ENCODE measurements around the gene ARHGEF1. TPM values are rescaled to one million over a fixed set of nuclear protein-coding genes. Genes with fewer than 3 reads are reported as not detected.
"Not testable (repeated sequence)": the region's sequence is repeated elsewhere in the genome, so short reads cannot be mapped to it uniquely, and the experiment has no call there.

Gene ARHGEF1
- total RNA-seq, 1 donor from 2014 or later, result 78.8 TPM

DNA sequence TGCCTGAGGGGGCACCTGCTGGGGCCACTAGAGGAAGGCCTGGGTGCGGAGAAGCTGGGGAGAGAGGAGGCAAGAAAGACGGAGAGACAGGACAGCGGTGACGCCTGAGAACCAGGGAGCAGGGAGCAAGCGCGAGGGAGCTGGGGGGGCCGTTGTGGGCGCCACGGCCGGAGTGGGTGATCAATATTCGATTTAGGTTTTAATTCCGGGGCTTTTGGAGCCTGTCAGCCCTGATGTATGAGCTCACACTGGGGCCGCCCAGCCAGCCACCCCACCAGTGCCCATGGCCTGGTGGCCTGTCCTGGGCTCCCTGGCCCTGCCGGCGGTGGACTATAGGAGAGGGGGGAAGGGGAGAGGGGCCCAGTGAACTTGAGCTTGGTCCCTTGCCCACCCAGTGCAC lies 54.0 kb downstream of the ARHGEF1 start:
- no peaks in the 10 kb centered on the region for H3K36me3 Mint-ChIP-seq
- no peak for DNase-seq (ENCODE audit: low spot score in 2 of 2, unreplicated experiment in 2 of 2)
- no peak overlapping the region for H3K27ac Mint-ChIP-seq
- H3K4me1 Mint-ChIP-seq, result peaks cover 19% of the 10 kb centered on the region
- TF ChIP-seq, protein P1, sequence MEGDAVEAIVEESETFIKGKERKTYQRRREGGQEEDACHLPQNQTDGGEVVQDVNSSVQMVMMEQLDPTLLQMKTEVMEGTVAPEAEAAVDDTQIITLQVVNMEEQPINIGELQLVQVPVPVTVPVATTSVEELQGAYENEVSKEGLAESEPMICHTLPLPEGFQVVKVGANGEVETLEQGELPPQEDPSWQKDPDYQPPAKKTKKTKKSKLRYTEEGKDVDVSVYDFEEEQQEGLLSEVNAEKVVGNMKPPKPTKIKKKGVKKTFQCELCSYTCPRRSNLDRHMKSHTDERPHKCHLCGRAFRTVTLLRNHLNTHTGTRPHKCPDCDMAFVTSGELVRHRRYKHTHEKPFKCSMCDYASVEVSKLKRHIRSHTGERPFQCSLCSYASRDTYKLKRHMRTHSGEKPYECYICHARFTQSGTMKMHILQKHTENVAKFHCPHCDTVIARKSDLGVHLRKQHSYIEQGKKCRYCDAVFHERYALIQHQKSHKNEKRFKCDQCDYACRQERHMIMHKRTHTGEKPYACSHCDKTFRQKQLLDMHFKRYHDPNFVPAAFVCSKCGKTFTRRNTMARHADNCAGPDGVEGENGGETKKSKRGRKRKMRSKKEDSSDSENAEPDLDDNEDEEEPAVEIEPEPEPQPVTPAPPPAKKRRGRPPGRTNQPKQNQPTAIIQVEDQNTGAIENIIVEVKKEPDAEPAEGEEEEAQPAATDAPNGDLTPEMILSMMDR (IDR thresholded peaks at IDR 0.05; ENCODE audit: unreplicated experiment), result no peak
- no peak overlapping the region for H3K4me3 Mint-ChIP-seq
- no peaks in the 10 kb centered on the region for H3K9me3 Mint-ChIP-seq
- peaks cover 67% of the 10 kb centered on the region for H3K27me3 Mint-ChIP-seq (ENCODE audit: low read depth)

DNA sequence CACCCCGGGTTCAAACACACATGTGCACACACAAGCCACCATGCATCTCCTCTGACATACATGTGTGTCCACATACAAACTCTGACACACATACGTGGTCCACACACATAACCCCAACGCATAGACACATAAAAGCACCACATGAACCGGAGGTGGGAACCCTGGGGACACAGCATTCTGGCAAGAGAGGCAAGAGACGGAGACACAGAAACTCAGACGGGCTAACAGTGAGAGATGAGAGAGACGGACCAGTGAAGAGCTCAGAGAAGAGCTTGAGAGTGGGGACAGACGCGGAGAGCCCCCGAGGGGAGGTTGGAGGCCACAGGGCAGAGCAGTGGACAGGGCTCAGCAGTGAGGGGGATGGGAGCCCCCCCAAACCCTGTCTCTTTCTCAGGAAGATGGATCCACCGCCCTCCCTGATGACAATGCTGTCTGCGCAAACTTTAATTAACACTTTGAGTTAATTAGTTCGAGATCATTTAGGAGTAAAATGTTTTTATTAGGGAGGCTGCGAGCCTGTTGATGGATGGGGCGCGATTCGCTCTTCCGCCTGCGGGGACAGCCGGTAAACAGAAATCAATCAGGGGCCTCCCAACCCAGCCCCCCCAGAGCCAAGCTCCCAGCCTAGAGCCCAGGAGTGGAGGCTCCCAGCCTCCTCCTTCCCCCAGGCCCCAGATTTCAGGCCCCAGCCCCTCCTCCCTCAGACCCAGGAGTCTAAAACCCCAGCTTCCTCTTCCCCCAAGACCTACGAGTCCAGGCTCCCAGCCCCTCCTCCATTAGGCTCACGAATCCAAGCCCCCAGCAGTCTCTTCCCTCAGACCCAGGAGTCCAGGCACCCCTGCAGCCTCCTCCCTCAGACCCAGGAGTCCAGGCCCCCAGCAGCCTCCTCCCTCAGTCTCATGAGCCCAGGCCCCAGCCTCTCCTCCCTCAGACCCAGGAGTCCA lies 54.8 kb downstream of the ARHGEF1 start:
- peaks cover 16% of the 10 kb centered on the region for H3K4me1 Mint-ChIP-seq
- H3K4me3 Mint-ChIP-seq, result peak overlapping the region; percentile 28

DNA sequence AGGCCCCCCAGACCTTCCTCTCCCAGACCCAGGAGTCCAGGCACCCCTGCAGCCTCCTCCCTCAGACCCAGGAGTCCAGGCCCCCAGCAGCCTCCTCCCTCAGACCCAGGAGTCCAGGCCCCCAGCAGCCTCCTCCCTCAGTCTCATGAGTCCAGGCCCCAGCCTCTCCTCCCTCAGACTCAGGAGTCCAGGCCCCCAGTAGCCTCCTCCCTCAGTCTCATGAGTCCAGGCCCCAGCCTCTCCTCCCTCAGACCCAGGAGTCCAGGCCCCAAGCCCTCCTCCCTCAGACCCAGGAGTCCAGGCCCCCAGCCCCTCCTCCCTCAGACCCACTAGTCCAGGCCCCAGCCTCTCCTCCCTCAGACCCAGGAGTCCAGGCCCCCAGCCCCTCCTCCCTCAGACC lies 56.2 kb downstream of the ARHGEF1 start:
- not testable (repeated sequence) for H3K27ac Mint-ChIP-seq; DNase-seq (ENCODE audit: low spot score in 2 of 2, unreplicated experiment in 2 of 2); H3K36me3 Mint-ChIP-seq; H3K4me3 Mint-ChIP-seq; H3K9me3 Mint-ChIP-seq
- peaks cover 16% of the 10 kb centered on the region for H3K4me1 Mint-ChIP-seq
- H3K27me3 Mint-ChIP-seq (ENCODE audit: low read depth), result peaks cover 52% of the 10 kb centered on the region

More for the DNA sequence above, 54.8 kb downstream of the ARHGEF1 start:
- Mint-ChIP-seq H3K36me3 (peaks cover 2% of the 10 kb centered on the region), H3K9me3 (peaks cover 2% of the 10 kb centered on the region), H3K27ac (no peak overlapping the region), H3K27me3 (ENCODE audit: low read depth) (peaks cover 61% of the 10 kb centered on the region)
- TF ChIP-seq, protein P1 (IDR thresholded peaks at IDR 0.05; ENCODE audit: unreplicated experiment), result no peak
- DNase-seq (ENCODE audit: low spot score in 2 of 2, unreplicated experiment in 2 of 2), result no peak

DNA sequence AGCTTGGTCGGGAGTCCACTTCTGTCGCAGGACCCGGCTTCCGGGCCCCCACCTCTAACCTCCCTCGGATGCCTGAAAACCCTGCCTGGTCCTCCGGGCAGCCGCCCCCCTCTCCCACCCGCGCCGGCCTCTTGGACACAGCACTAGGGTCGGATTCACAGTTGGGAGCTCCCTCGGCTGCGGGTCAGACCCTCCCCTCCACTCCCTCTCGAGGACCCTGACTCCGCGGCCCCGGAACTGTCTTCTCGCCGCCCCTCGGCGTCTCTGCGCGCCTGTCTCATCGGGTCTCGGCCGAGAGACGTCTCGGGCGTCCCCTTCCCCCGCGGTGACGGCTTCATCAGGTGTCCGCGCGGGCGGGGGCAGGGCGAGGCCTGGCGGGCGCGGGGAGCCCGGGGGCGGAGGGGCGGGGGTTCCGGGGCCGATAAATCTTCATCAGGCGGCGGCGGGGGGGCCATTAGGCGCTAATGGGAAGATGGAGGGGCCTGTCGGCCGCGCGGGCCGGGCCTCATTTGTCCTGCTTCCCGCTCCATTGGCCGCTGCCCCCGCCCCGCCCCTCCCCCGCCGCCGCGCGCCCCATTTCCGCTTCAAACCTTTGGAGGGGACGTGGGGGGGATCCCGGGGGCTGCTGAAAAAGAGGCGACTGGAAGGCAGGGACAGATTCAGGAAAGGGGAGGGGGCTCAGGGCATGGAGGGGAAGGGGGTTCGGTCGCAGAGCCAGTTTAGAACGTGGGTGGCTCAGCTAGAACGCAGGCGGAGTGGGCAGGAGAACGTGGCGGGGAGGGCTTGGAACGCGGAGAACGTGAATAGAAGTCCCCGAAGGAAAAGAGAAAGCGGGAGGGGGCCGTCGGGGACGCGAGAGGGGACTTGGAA lies 57.1 kb downstream of the ARHGEF1 start:
- H3K36me3 Mint-ChIP-seq, result peaks cover 3% of the 10 kb centered on the region
- H3K27me3 Mint-ChIP-seq (ENCODE audit: low read depth), result peaks cover 43% of the 10 kb centered on the region
- peaks cover 12% of the 10 kb centered on the region for H3K4me1 Mint-ChIP-seq
- TF ChIP-seq, protein P1 (IDR thresholded peaks at IDR 0.05; ENCODE audit: unreplicated experiment), result no peak
- H3K27ac Mint-ChIP-seq, result peak overlapping the region; percentile 85
- H3K4me3 Mint-ChIP-seq, result peak overlapping the region; percentile 75
- peaks cover 4% of the 10 kb centered on the region for H3K9me3 Mint-ChIP-seq
- peak in 1 of 2 experiments; percentile 58 for DNase-seq (ENCODE audit: low spot score in 2 of 2, unreplicated experiment in 2 of 2)

DNA sequence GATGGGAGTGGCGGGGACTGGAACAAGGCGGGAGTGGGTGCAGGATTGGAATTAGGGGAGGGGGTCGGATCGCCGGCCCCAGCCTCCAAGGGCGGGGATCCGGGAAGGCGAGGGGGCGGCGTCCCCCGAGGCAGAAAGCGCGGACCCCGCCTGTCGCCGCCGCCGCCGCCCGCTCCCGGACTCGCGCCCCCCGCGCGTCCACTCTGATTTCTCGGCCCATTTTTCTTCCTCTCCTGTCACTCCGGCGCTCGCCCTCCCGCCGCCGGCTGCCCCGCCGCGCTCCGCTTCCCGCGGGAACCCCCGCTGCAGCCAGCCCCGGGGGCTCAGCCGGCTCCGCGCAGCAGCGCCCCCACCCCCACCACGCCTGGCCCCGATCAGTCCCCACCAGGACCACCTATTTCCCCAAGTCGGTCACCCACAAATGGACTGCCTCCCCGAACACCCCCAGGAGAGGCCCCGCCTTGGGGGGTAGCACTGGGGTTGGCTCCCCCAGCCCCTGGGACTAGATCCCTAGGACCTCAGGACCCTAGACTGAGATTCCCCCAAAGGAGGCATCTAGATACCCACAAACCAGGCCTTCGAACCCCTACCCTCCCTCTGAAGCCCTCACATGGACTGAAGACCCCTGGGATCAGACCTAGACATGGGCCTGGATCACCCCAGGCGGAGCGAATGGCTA lies 57.9 kb downstream of the ARHGEF1 start:
- Mint-ChIP-seq H3K4me1 (peaks cover 8% of the 10 kb centered on the region), H3K36me3 (peaks cover 3% of the 10 kb centered on the region), H3K9me3 (peaks cover 4% of the 10 kb centered on the region), H3K27me3 (ENCODE audit: low read depth) (peaks cover 38% of the 10 kb centered on the region), H3K4me3 (peak overlapping the region; percentile 75), H3K27ac (peak overlapping the region; percentile 78)
- TF ChIP-seq, protein P1 (IDR thresholded peaks at IDR 0.05; ENCODE audit: unreplicated experiment), result no peak
- peak in 1 of 2 experiments; percentile 46 for DNase-seq (ENCODE audit: low spot score in 2 of 2, unreplicated experiment in 2 of 2)

All from mesothelial cell of epicardium (in vitro differentiated cells).